Ishikawa (cell line): ENCODE measurements around the gene CLIP4.
A peak's percentile ranks its signal among the peaks of the same experiment; 100 is the strongest.

Experiments used
- CEBPB ChIP-seq: IDR thresholded peaks from 2 replicates; pipeline ENCODE4 v1.6.1; 2012
- EGR1 ChIP-seq: IDR thresholded peaks from 2 replicates; pipeline ENCODE4 v1.6.1; 2012
- NFIC ChIP-seq: IDR thresholded peaks from 2 replicates; pipeline ENCODE4 v1.6.1; 2012
- TAF1 ChIP-seq: IDR thresholded peaks from 2 replicates; pipeline ENCODE4 v1.6.1; 2012; ENCODE audit warnings: low read depth, mild to moderate bottlenecking
- TCF12 ChIP-seq: IDR thresholded peaks from 2 replicates; pipeline ENCODE4 v1.6.1; 2012; ENCODE audit warnings: low read depth
- YY1 ChIP-seq: IDR thresholded peaks from 2 replicates; pipeline ENCODE4 v1.6.1; 2012; ENCODE audit warnings: low read depth
- ZBTB7A ChIP-seq: IDR thresholded peaks from 2 replicates; pipeline ENCODE4 v1.6.1; 2012; ENCODE audit warnings: low read depth
- TF ChIP-seq, protein P1 (sequence below): IDR thresholded peaks from 2 replicates; pipeline ENCODE4 v1.6.1; 2012
- TF ChIP-seq, protein P2 (sequence below): IDR thresholded peaks from 2 replicates; pipeline ENCODE4 v1.6.1; 2012
- TF ChIP-seq, protein P3 (sequence below): IDR thresholded peaks from 2 replicates; pipeline ENCODE4 v1.6.1; 2012; ENCODE audit warnings: low read depth, mild to moderate bottlenecking

DNA sequence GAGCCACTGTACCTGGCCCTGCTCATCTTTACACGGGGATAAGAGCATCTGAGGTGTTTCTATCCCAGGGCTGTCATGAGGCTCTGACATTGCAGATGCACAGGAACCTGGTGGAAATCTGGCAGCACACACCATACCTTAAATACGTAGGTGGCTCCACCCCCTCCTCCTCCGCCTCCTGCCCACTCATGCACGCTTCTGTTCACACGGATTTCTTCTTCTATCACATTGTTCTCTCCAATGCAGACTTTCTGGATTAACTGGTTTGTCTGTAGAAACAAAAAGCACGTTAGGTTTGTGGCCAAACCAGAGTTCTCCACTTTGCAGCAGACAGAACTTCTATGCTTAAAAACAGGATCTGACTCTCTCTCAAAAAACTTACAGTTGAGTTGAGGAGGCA lies 118.2 kb downstream of the CLIP4 start:
- TF ChIP-seq, protein P1, sequence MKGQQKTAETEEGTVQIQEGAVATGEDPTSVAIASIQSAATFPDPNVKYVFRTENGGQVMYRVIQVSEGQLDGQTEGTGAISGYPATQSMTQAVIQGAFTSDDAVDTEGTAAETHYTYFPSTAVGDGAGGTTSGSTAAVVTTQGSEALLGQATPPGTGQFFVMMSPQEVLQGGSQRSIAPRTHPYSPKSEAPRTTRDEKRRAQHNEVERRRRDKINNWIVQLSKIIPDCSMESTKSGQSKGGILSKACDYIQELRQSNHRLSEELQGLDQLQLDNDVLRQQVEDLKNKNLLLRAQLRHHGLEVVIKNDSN = no peak
- TF ChIP-seq YY1 (0 out of 2 replicates have a peak, but pooled peaks have one; percentile 20), EGR1 (peak; percentile 96), CEBPB (no peak), ZBTB7A (no peak), NFIC (peak; percentile 77), TCF12 (peak; percentile 74), TAF1 (no peak)
- TF ChIP-seq, protein P2, sequence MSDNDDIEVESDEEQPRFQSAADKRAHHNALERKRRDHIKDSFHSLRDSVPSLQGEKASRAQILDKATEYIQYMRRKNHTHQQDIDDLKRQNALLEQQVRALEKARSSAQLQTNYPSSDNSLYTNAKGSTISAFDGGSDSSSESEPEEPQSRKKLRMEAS = peak; percentile 81
- TF ChIP-seq, protein P3, sequence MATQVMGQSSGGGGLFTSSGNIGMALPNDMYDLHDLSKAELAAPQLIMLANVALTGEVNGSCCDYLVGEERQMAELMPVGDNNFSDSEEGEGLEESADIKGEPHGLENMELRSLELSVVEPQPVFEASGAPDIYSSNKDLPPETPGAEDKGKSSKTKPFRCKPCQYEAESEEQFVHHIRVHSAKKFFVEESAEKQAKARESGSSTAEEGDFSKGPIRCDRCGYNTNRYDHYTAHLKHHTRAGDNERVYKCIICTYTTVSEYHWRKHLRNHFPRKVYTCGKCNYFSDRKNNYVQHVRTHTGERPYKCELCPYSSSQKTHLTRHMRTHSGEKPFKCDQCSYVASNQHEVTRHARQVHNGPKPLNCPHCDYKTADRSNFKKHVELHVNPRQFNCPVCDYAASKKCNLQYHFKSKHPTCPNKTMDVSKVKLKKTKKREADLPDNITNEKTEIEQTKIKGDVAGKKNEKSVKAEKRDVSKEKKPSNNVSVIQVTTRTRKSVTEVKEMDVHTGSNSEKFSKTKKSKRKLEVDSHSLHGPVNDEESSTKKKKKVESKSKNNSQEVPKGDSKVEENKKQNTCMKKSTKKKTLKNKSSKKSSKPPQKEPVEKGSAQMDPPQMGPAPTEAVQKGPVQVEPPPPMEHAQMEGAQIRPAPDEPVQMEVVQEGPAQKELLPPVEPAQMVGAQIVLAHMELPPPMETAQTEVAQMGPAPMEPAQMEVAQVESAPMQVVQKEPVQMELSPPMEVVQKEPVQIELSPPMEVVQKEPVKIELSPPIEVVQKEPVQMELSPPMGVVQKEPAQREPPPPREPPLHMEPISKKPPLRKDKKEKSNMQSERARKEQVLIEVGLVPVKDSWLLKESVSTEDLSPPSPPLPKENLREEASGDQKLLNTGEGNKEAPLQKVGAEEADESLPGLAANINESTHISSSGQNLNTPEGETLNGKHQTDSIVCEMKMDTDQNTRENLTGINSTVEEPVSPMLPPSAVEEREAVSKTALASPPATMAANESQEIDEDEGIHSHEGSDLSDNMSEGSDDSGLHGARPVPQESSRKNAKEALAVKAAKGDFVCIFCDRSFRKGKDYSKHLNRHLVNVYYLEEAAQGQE = no peak
